ENCODE data around the gene OR10A5. TPM values are rescaled to one million over a fixed set of nuclear protein-coding genes. Genes with fewer than 3 reads are reported as not detected.

OR10A5 gene
- total and polyA plus RNA-seq, 2 donors (not counting 3 experiments of a cell fraction or from before 2014, with no cell fraction given), result not detected

DNA sequence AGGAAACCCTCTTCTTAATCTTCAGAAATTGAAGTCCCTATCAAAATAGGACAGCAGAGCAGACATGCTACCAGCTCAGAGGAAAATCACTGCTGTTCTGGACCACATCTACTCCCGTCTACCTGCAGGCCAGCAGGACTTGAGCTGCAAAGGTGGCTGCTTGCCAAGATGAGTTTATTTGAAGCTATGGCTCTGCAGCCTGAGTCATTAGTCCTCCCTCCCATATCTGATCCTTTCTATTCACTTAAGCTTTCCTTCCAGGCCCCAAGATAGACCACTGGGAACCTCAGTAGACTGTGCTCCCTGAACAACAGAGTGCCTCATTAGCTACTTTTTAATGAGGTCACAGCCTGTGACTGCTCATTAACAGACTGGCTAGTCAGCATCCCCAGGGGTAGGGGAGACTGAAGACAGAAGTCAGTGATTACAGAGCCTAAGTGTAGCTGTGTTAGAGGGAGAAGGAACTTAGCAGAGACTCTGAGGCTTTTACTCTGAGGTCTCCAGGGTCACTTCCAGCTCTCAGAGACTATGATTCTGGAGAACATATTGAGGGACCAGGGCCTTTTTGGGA, 10.6 kb downstream of the OR10A5 start:
- Histone ChIP-seq H2AFZ (ENCODE audit: low read depth, low read length) (no peak overlapping the region), H3K4me3 (replicated peaks in 1 of 3; ENCODE audit: insufficient read depth in 1 of 3, low read depth in 1 of 3, low read length in 3 of 3) (no peak overlapping the region), H3K9me3 (replicated peaks; ENCODE audit: control insufficient read depth, insufficient read depth, low read length) (no peaks in the 10 kb centered on the region), H3K4me1 (ENCODE audit: control insufficient read depth, extremely low read depth, insufficient read depth, low read length) (no peaks in the 10 kb centered on the region), H3K9me1 (replicated peaks; ENCODE audit: control insufficient read depth, extremely low read depth, insufficient read depth, low read length) (no peaks in the 10 kb centered on the region), H3K4me2 (ENCODE audit: insufficient read depth, low read length) (no peak overlapping the region), H3K36me3 (ENCODE audit: control insufficient read depth in 2 of 2, extremely low read depth in 1 of 2, insufficient read depth in 2 of 2, low read length in 2 of 2) (no peaks in the 10 kb centered on the region), H3K27me3 (ENCODE audit: control insufficient read depth in 2 of 2, insufficient read depth in 2 of 2, low read length in 2 of 2) (no peaks in the 10 kb centered on the region), H3K27ac (ENCODE audit: insufficient read depth, low read depth, low read length) (no peak overlapping the region), H3K79me2 (ENCODE audit: control insufficient read depth, insufficient read depth, low read length) (no peaks in the 10 kb centered on the region), H3K9ac (replicated peaks; ENCODE audit: extremely low read depth, insufficient read depth, low read length) (no peak overlapping the region), H4K20me1 (replicated peaks; ENCODE audit: control insufficient read depth, extremely low read depth, insufficient read depth, low read length) (no peaks in the 10 kb centered on the region)
- no TSS peak for BruUV-seq (replicated peaks)
- ChIA-PET CTCF (interaction anchor here (0.9 to 1.2 kb wide), 2 partner anchors 20 to 43 kb away, joined by 3 read pairs; partner anchors contain the start of gene OR10A4), POLR2A (no interaction called here)
- no peak for TF ChIP-seq FOS (IDR thresholded peaks at IDR 0.05; ENCODE audit: borderline replicate concordance, insufficient read depth, low read length)
- intact Hi-C loops (cut with micrococcal nuclease) (no loop called here), dilution Hi-C loops (cut with MboI; ENCODE audit: extremely low pct_ligation_motif_present, low sequenced_read_pairs) (no loop called here)
- DNase-seq (ENCODE audit: low read depth, low spot score) (no peak), FAIRE-seq (no peak)

GRCh38 chr11:6856871-6857270, 11.4 kb downstream of the OR10A5 start:
- Histone ChIP-seq H3K9ac (replicated peaks; ENCODE audit: extremely low read depth, insufficient read depth, low read length) (no peak overlapping the region), H3K4me2 (ENCODE audit: insufficient read depth, low read length) (no peak overlapping the region), H3K27me3 (ENCODE audit: control insufficient read depth in 2 of 2, insufficient read depth in 2 of 2, low read length in 2 of 2) (no peaks in the 10 kb centered on the region), H3K36me3 (ENCODE audit: control insufficient read depth in 2 of 2, extremely low read depth in 1 of 2, insufficient read depth in 2 of 2, low read length in 2 of 2) (no peaks in the 10 kb centered on the region), H3K4me3 (replicated peaks in 1 of 3; ENCODE audit: insufficient read depth in 1 of 3, low read depth in 1 of 3, low read length in 3 of 3) (no peak overlapping the region), H3K79me2 (ENCODE audit: control insufficient read depth, insufficient read depth, low read length) (no peaks in the 10 kb centered on the region), H3K27ac (ENCODE audit: insufficient read depth, low read depth, low read length) (no peak overlapping the region), H3K9me3 (replicated peaks; ENCODE audit: control insufficient read depth, insufficient read depth, low read length) (no peaks in the 10 kb centered on the region), H4K20me1 (replicated peaks; ENCODE audit: control insufficient read depth, extremely low read depth, insufficient read depth, low read length) (no peaks in the 10 kb centered on the region), H3K9me1 (replicated peaks; ENCODE audit: control insufficient read depth, extremely low read depth, insufficient read depth, low read length) (no peaks in the 10 kb centered on the region), H2AFZ (ENCODE audit: low read depth, low read length) (no peak overlapping the region), H3K4me1 (ENCODE audit: control insufficient read depth, extremely low read depth, insufficient read depth, low read length) (no peaks in the 10 kb centered on the region)
- dilution Hi-C loops (cut with MboI; ENCODE audit: extremely low pct_ligation_motif_present, low sequenced_read_pairs) (no loop called here), intact Hi-C loops (cut with micrococcal nuclease) (no loop called here)
- ChIA-PET POLR2A (no interaction called here), CTCF (interaction anchor here (1.4 kb wide), 1 partner anchor 19 kb away, joined by 3 read pairs; the partner anchor contains the start of gene OR10A4)
- BruUV-seq (replicated peaks), result no TSS peak
- no peak for TF ChIP-seq JUN (IDR thresholded peaks at IDR 0.05; ENCODE audit: borderline replicate concordance, insufficient read depth, insufficient read length, low read depth)
- TF ChIP-seq FOS (IDR thresholded peaks at IDR 0.05; ENCODE audit: borderline replicate concordance, insufficient read depth, low read length), result no peak
- no peak for TF ChIP-seq POLR2A (IDR thresholded peaks at IDR 0.05; ENCODE audit: low read depth, low read length)
- TF ChIP-seq POLR2AphosphoS5 (IDR thresholded peaks at IDR 0.05; ENCODE audit: insufficient read depth, low read depth, low read length), result no peak
- no peak for TF ChIP-seq MYC (IDR thresholded peaks at IDR 0.05; ENCODE audit: low read depth, low read length)
- no peak for TF ChIP-seq GATA2 (IDR thresholded peaks at IDR 0.05; ENCODE audit: insufficient read depth, insufficient read length, low read depth, low read length)
- no peak for TF ChIP-seq CTCF (IDR thresholded peaks at IDR 0.05; ENCODE audit: extremely low read depth in 1 of 2, insufficient read depth in 1 of 2, low read depth in 1 of 2, low read length in 2 of 2)
- TF ChIP-seq MAX (IDR thresholded peaks at IDR 0.05; ENCODE audit: insufficient read depth, insufficient read length), result no peak
- TF ChIP-seq EZH2 (IDR thresholded peaks at IDR 0.05; ENCODE audit: borderline replicate concordance, low read depth, low read length, severe bottlenecking), result no peak
- FAIRE-seq, result no peak
- no peak for DNase-seq (ENCODE audit: low read depth, low spot score)

Measured in endothelial cell of umbilical vein (primary cell).